ENCODE results near the gene MSL1.

MSL1 gene

GRCh38 chr17:40090237-40091119 is 31.3 kb upstream of the MSL1 start:
- DNase-seq, result peak in 3 of 56 donors; percentile 19 to 40 (median 36)

GRCh38 chr17:40091691-40092397 is 29.9 kb upstream of the MSL1 start:
- DNase-seq, result peak in 6 of 56 donors; percentile 29 to 66 (median 48)

- DNase-seq, result peak in 40 of 56 donors; percentile 31 to 84 (median 59)
These were observed 29.2 kb upstream of the MSL1 start for GRCh38 chr17:40092581-40092980.

- peak in 8 of 56 donors; percentile 28 to 57 (median 39) for DNase-seq
These were observed 28.7 kb upstream of the MSL1 start for GRCh38 chr17:40093005-40093579.

- peak in 1 of 56 donors; percentile 63 for DNase-seq
These were observed 28.1 kb upstream of the MSL1 start for GRCh38 chr17:40093580-40094201.

- DNase-seq, result no peak
These were observed 26.9 kb upstream of the MSL1 start for GRCh38 chr17:40094874-40095273.

- DNase-seq, result peak in 3 of 56 donors; percentile 26 to 30 (median 28)
These were observed 26.3 kb upstream of the MSL1 start for GRCh38 chr17:40095351-40095943.

- peak in 7 of 56 donors; percentile 20 to 64 (median 37) for DNase-seq
These were observed 25.6 kb upstream of the MSL1 start for GRCh38 chr17:40095944-40096791.

GRCh38 chr17:40097087-40097486 is 24.7 kb upstream of the MSL1 start:
- no peak for DNase-seq

GRCh38 chr17:40097931-40098845 is 23.6 kb upstream of the MSL1 start:
- peak in 3 of 56 donors; percentile 23 to 44 (median 41) for DNase-seq

- DNase-seq, result peak; percentile 60 to 99 (median 94)
These were observed 22.7 kb upstream of the MSL1 start for GRCh38 chr17:40098846-40099618.

- no peak for DNase-seq
These were observed 22.0 kb upstream of the MSL1 start for GRCh38 chr17:40099619-40100418.

- no peak for DNase-seq
These were observed 21.4 kb upstream of the MSL1 start, which contains the start of gene NR1D1 for GRCh38 chr17:40100419-40100668. Gene NR1D1, minus strand, starts transcription at chr17:40100589. Its CDS starts 495 bp downstream, at chr17:40100094.

- DNase-seq, result peak; percentile 79 to 99 (median 96)
These were observed 21.0 kb upstream of the MSL1 start for GRCh38 chr17:40100669-40101366.

- no peak for DNase-seq
These were observed 20.2 kb upstream of the MSL1 start for GRCh38 chr17:40101367-40102210.
